SK-N-SH treated with all-trans-retinoic acid at 6 μM for 48 hours (cell line): Measurements from ENCODE around the gene DIPK2A.

Source experiments
- ATAC-seq: fragments of 200-7000 bp; cut with Tn5 transposase; 3 replicates; pipeline ENCODE4 v1.9.1; 2020; ENCODE audit warnings: mild to moderate bottlenecking, moderate library complexity
- ESRRG ChIP-seq: fragments of 250-450 bp; sonication (Bioruptor Pico); IDR thresholded peaks from 2 replicates; pipeline ENCODE4 v1.6.1; 2021; ENCODE audit warnings: mild to moderate bottlenecking
- GLIS3 ChIP-seq: fragments of 250-450 bp; sonication (Bioruptor Pico); IDR thresholded peaks from 2 replicates; pipeline ENCODE4 v1.5.0; 2020; ENCODE audit warnings: mild to moderate bottlenecking, moderate library complexity
- ISL1 ChIP-seq: fragments of 250-450 bp; sonication (Bioruptor Pico); IDR thresholded peaks from 2 replicates; pipeline ENCODE4 v2.1.2; 2022; ENCODE audit warnings: mild to moderate bottlenecking, moderate library complexity
- OSR1 ChIP-seq: fragments of 250-450 bp; sonication (Bioruptor Pico); IDR thresholded peaks from 2 replicates; pipeline ENCODE4 v1.8.0; 2022; ENCODE audit warnings: moderate library complexity, mild to moderate bottlenecking, inconsistent platforms
- RARB ChIP-seq: fragments of 250-450 bp; sonication (Bioruptor Pico); IDR thresholded peaks from 2 replicates; pipeline ENCODE4 v1.8.0; 2021; ENCODE audit warnings: mild to moderate bottlenecking, moderate library complexity
- TCF4 ChIP-seq: fragments of 250-450 bp; sonication (Bioruptor Pico); IDR thresholded peaks from 2 replicates; pipeline ENCODE4 v1.8.0; 2021; ENCODE audit warnings: mild to moderate bottlenecking, moderate library complexity, borderline replicate concordance
- ZFP3 ChIP-seq: fragments of 250-450 bp; sonication (Bioruptor Pico); IDR thresholded peaks from 2 replicates; pipeline ENCODE4 v1.5.0; 2020; ENCODE audit warnings: mild to moderate bottlenecking, moderate library complexity
- ZNF565 ChIP-seq: fragments of 450-650 bp; formaldehyde crosslinking; conservative IDR thresholded peaks from 2 replicates; pipeline ENCODE4 v1.5.0; 2020; ENCODE audit warnings: low read depth, mild to moderate bottlenecking, moderate library complexity
- ZNF70 ChIP-seq: fragments of 450-650 bp; formaldehyde crosslinking; IDR thresholded peaks from 2 replicates; pipeline ENCODE4 v1.5.0; 2020; ENCODE audit warnings: mild to moderate bottlenecking, moderate library complexity
- TF ChIP-seq, protein P1 (sequence below): fragments of 250-450 bp; sonication (Bioruptor Pico); IDR thresholded peaks from 2 replicates; pipeline ENCODE4 v1.5.0; 2020; ENCODE audit warnings: mild to moderate bottlenecking, moderate library complexity
- TF ChIP-seq, protein P2 (sequence below): fragments of 250-450 bp; sonication (Bioruptor Pico); IDR thresholded peaks from 2 replicates; pipeline ENCODE4 v1.8.0; 2020; ENCODE audit warnings: mild to moderate bottlenecking, moderate library complexity, borderline replicate concordance

The DIPK2A gene

DNA sequence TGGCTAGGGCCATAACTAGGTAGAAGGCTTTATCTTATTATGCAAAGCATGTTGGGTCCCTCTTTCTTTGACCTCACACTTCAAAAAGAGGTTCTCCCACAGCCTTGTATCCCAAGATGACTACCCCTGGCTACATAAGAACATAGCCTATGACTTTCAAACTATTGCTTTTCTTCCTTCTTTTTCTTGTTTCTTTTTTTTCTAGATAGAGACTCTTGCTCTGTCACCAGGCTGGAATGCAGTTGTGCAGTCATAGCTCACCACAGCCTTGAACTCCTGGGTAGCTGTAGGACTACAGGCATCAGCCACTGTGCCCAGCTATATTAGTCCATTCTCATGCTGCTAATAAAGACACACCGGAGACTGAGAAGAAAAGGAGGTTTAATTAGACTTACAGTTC is 47.2 kb downstream of the DIPK2A start:
- no peak for TF ChIP-seq RARB
- TF ChIP-seq ISL1 (CRISPR knock-in tag), result no peak
- TF ChIP-seq, protein P1, sequence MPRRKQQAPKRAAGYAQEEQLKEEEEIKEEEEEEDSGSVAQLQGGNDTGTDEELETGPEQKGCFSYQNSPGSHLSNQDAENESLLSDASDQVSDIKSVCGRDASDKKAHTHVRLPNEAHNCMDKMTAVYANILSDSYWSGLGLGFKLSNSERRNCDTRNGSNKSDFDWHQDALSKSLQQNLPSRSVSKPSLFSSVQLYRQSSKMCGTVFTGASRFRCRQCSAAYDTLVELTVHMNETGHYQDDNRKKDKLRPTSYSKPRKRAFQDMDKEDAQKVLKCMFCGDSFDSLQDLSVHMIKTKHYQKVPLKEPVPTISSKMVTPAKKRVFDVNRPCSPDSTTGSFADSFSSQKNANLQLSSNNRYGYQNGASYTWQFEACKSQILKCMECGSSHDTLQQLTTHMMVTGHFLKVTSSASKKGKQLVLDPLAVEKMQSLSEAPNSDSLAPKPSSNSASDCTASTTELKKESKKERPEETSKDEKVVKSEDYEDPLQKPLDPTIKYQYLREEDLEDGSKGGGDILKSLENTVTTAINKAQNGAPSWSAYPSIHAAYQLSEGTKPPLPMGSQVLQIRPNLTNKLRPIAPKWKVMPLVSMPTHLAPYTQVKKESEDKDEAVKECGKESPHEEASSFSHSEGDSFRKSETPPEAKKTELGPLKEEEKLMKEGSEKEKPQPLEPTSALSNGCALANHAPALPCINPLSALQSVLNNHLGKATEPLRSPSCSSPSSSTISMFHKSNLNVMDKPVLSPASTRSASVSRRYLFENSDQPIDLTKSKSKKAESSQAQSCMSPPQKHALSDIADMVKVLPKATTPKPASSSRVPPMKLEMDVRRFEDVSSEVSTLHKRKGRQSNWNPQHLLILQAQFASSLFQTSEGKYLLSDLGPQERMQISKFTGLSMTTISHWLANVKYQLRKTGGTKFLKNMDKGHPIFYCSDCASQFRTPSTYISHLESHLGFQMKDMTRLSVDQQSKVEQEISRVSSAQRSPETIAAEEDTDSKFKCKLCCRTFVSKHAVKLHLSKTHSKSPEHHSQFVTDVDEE (CRISPR knock-in tag), result no peak
- TF ChIP-seq ZNF565 (CRISPR knock-in tag), result no peak
- no peak for TF ChIP-seq ZNF70
- TF ChIP-seq ESRRG, result no peak
- TF ChIP-seq GLIS3 (CRISPR knock-in tag), result no peak
- no peak for TF ChIP-seq ZFP3 (CRISPR knock-in tag)
- no peak for TF ChIP-seq OSR1
- TF ChIP-seq TCF4 (CRISPR knock-in tag), result no peak
- TF ChIP-seq, protein P2, sequence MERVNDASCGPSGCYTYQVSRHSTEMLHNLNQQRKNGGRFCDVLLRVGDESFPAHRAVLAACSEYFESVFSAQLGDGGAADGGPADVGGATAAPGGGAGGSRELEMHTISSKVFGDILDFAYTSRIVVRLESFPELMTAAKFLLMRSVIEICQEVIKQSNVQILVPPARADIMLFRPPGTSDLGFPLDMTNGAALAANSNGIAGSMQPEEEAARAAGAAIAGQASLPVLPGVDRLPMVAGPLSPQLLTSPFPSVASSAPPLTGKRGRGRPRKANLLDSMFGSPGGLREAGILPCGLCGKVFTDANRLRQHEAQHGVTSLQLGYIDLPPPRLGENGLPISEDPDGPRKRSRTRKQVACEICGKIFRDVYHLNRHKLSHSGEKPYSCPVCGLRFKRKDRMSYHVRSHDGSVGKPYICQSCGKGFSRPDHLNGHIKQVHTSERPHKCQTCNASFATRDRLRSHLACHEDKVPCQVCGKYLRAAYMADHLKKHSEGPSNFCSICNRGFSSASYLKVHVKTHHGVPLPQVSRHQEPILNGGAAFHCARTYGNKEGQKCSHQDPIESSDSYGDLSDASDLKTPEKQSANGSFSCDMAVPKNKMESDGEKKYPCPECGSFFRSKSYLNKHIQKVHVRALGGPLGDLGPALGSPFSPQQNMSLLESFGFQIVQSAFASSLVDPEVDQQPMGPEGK (CRISPR knock-in tag), result no peak
- no peak for ATAC-seq
